Panc1 (cell line): ENCODE measurements around the gene CHST5.

Source experiments
- POLR2AphosphoS5 ChIP-seq: IDR thresholded peaks from 2 replicates; pipeline ENCODE4 v1.6.1; 2012; ENCODE audit warnings: mild to moderate bottlenecking, low read depth, low read length, moderate library complexity
- SIN3A ChIP-seq: IDR thresholded peaks from 2 replicates; pipeline ENCODE4 v1.6.1; 2012; ENCODE audit warnings: low read depth, mild to moderate bottlenecking, low read length, moderate library complexity, borderline replicate concordance; ENCODE audit not compliant: insufficient read depth
- TF ChIP-seq, protein P1 (sequence below): fragments of 450-650 bp; IDR thresholded peaks from 2 replicates; pipeline ENCODE4 v1.5.1; 2017; ENCODE audit warnings: mild to moderate bottlenecking
- TF ChIP-seq, protein P2 (sequence below), 2 experiments: IDR thresholded peaks; 2 replicates each; pipeline ENCODE4 v1.6.1; 2011 to 2012; ENCODE audit warnings: low read depth in 2 of 2, control low read depth in 1 of 2, low read length in 1 of 2, mild to moderate bottlenecking in 1 of 2, moderate library complexity in 1 of 2; ENCODE audit not compliant: insufficient read depth in 1 of 2

DNA sequence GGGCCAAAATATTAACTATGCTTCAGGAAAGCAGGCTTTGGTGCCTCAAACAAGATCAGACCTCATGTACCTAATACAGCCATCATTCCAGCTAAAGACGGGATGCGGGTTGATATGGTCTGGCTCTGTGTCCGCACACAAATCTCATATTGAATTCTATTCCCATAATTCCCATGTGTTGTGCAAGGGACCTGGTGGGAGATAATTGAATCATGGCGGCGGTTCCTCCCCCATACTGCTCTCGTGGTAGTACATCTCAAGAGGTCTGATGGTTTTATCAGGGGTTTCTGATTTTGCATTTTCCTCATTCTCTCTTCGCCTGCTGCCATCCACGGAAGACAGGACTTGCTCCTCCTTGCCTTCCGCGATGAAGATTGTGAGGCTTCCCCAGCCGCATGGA is 21.6 kb downstream of the CHST5 start:
- TF ChIP-seq, protein P1, sequence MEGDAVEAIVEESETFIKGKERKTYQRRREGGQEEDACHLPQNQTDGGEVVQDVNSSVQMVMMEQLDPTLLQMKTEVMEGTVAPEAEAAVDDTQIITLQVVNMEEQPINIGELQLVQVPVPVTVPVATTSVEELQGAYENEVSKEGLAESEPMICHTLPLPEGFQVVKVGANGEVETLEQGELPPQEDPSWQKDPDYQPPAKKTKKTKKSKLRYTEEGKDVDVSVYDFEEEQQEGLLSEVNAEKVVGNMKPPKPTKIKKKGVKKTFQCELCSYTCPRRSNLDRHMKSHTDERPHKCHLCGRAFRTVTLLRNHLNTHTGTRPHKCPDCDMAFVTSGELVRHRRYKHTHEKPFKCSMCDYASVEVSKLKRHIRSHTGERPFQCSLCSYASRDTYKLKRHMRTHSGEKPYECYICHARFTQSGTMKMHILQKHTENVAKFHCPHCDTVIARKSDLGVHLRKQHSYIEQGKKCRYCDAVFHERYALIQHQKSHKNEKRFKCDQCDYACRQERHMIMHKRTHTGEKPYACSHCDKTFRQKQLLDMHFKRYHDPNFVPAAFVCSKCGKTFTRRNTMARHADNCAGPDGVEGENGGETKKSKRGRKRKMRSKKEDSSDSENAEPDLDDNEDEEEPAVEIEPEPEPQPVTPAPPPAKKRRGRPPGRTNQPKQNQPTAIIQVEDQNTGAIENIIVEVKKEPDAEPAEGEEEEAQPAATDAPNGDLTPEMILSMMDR = no peak
- TF ChIP-seq, protein P2, sequence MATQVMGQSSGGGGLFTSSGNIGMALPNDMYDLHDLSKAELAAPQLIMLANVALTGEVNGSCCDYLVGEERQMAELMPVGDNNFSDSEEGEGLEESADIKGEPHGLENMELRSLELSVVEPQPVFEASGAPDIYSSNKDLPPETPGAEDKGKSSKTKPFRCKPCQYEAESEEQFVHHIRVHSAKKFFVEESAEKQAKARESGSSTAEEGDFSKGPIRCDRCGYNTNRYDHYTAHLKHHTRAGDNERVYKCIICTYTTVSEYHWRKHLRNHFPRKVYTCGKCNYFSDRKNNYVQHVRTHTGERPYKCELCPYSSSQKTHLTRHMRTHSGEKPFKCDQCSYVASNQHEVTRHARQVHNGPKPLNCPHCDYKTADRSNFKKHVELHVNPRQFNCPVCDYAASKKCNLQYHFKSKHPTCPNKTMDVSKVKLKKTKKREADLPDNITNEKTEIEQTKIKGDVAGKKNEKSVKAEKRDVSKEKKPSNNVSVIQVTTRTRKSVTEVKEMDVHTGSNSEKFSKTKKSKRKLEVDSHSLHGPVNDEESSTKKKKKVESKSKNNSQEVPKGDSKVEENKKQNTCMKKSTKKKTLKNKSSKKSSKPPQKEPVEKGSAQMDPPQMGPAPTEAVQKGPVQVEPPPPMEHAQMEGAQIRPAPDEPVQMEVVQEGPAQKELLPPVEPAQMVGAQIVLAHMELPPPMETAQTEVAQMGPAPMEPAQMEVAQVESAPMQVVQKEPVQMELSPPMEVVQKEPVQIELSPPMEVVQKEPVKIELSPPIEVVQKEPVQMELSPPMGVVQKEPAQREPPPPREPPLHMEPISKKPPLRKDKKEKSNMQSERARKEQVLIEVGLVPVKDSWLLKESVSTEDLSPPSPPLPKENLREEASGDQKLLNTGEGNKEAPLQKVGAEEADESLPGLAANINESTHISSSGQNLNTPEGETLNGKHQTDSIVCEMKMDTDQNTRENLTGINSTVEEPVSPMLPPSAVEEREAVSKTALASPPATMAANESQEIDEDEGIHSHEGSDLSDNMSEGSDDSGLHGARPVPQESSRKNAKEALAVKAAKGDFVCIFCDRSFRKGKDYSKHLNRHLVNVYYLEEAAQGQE (IDR thresholded peaks at IDR 0.05; ENCODE audit: insufficient read depth in 1 of 2, low read depth in 2 of 2, low read length in 1 of 2) = no peak
- no peak for TF ChIP-seq POLR2AphosphoS5
- no peak for TF ChIP-seq SIN3A
